H1 (cell line): ENCODE results near the gene WNT11. TPM values are rescaled to one million over a fixed set of nuclear protein-coding genes. Genes with fewer than 3 reads are reported as not detected.

ENCODE experiments used
- CTCF ChIA-PET: fragments of 300-600 bp; sonication (Branson Sonifier 250); formaldehyde crosslinking; loops from one replicate; lab custom pipeline; 2021; ENCODE audit not compliant: partially characterized antibody; lab: Charles Lee
- POLR2A ChIA-PET: fragments of 300-600 bp; sonication (Branson Sonifier 250); formaldehyde crosslinking; loops from one replicate; lab custom pipeline; 2021; ENCODE audit warnings: inconsistent platforms; ENCODE audit not compliant: partially characterized antibody; lab: Charles Lee
- DNase-seq, 2 experiments: peaks; one replicate each; pipeline versions ENCODE4 v3.0.0 to v3.0.0-alpha.2; 2010 to 2022; ENCODE audit warnings: low spot score in 2 of 2, low read depth in 1 of 2, mixed read lengths in 1 of 2
- FAIRE-seq: peaks from 2 replicates; lab custom pipeline; 2011; peaks lifted over from hg19 to GRCh38; lab: Jason Lieb, UNC
- H2AFZ ChIP-seq: 2 replicates; pipeline ENCODE4 v1.8.1; 2012; ENCODE audit warnings: low read length, inconsistent platforms
- H2AK5ac ChIP-seq: 2 replicates; pipeline ENCODE4 v1.6.1; 2013; ENCODE audit warnings: low read depth, low read length
- H2BK120ac ChIP-seq: replicated peaks from 2 replicates; pipeline ENCODE3; 2013; ENCODE audit warnings: low read depth, low read length, inconsistent platforms
- H2BK12ac ChIP-seq: 2 replicates; pipeline ENCODE4 v1.6.1; 2013; ENCODE audit warnings: low read depth, low read length
- H2BK15ac ChIP-seq: 2 replicates; pipeline ENCODE4 v1.6.1; 2013; ENCODE audit warnings: low read length
- H2BK20ac ChIP-seq: 2 replicates; pipeline ENCODE4 v1.6.1; 2013; ENCODE audit warnings: low read length
- H2BK5ac ChIP-seq: 2 replicates; pipeline ENCODE4 v1.6.1; 2013; ENCODE audit warnings: low read depth, low read length
- H3K14ac ChIP-seq: 2 replicates; pipeline ENCODE4 v1.6.1; 2013; ENCODE audit warnings: inconsistent platforms; ENCODE audit not compliant: insufficient read length
- H3K18ac ChIP-seq: 2 replicates; pipeline ENCODE4 v1.6.1; 2013; ENCODE audit warnings: low read length; ENCODE audit errors: extremely low read depth
- H3K23ac ChIP-seq: 2 replicates; pipeline ENCODE4 v1.6.1; 2013; ENCODE audit warnings: inconsistent platforms; ENCODE audit not compliant: insufficient read length
- H3K23me2 ChIP-seq: 2 replicates; pipeline ENCODE4 v1.6.1; 2013; ENCODE audit warnings: low read depth, low read length
- H3K27ac ChIP-seq: 2 replicates; pipeline ENCODE4 v1.6.1; 2011; ENCODE audit warnings: low read depth, low read length, inconsistent platforms
- H3K27me3 ChIP-seq, 4 experiments: replicated peaks in 1 of 4; 1 replicate in 1 of 4; 2 replicates in 3 of 4; pipeline versions ENCODE4 v1.6.1 to v1.8.1; 2011 to 2013; ENCODE audit warnings: low read length in 3 of 4, mild to moderate bottlenecking in 3 of 4, inconsistent platforms in 2 of 4, mixed read lengths in 2 of 4, moderate library complexity in 1 of 4; ENCODE audit not compliant: control insufficient read depth in 3 of 4, insufficient read depth in 3 of 4; ENCODE audit errors: extremely low read depth in 1 of 4
- H3K36me3 ChIP-seq, 4 experiments: 2 replicates each; pipeline versions ENCODE4 v1.6.1 to v1.8.1; 2011 to 2013; ENCODE audit warnings: mild to moderate bottlenecking in 4 of 4, low read length in 3 of 4, moderate library complexity in 2 of 4, control low read depth in 1 of 4, inconsistent platforms in 1 of 4; ENCODE audit not compliant: insufficient read depth in 4 of 4, control insufficient read depth in 2 of 4
- H3K4ac ChIP-seq: replicated peaks from 2 replicates; pipeline ENCODE3; 2013; ENCODE audit warnings: low read length, low read depth, mixed read lengths, inconsistent platforms; ENCODE audit not compliant: insufficient read length
- H3K4me1 ChIP-seq, 4 experiments: replicated peaks in 1 of 4; 1 replicate in 1 of 4; 2 replicates in 3 of 4; pipeline versions ENCODE4 v1.6.1 to v1.8.1; 2011 to 2013; ENCODE audit warnings: low read length in 3 of 4, inconsistent platforms in 2 of 4, mixed read lengths in 1 of 4; ENCODE audit not compliant: insufficient read depth in 4 of 4, control insufficient read depth in 3 of 4
- H3K4me2 ChIP-seq, 2 experiments: 2 replicates each; pipeline versions ENCODE4 v1.6.1 to v1.8.1; 2011 to 2013; ENCODE audit warnings: low read depth in 2 of 2, low read length in 2 of 2, control low read depth in 1 of 2, inconsistent platforms in 1 of 2, mild to moderate bottlenecking in 1 of 2; ENCODE audit not compliant: insufficient read depth in 1 of 2
- H3K4me3 ChIP-seq, 4 experiments: fragments of 200-600, 300-600 bp in 1 of 4; sonication (generic), shearing (Covaris generic), sonication (Bioruptor Twin) in 1 of 4; 2 replicates each; pipeline versions ENCODE4 v1.5.1 to v1.8.1; 2011 to 2016; ENCODE audit warnings: low read length in 4 of 4, low read depth in 3 of 4, control low read depth in 2 of 4, inconsistent platforms in 2 of 4, mild to moderate bottlenecking in 2 of 4, mixed read lengths in 1 of 4, moderate library complexity in 1 of 4; ENCODE audit not compliant: insufficient read depth in 2 of 4; ENCODE audit errors: extremely low read depth in 1 of 4
- H3K56ac ChIP-seq: replicated peaks from 2 replicates; pipeline ENCODE3; 2013; ENCODE audit warnings: low read depth, mild to moderate bottlenecking, mixed read lengths, low read length, inconsistent platforms; ENCODE audit not compliant: insufficient read length
- H3K79me1 ChIP-seq: 2 replicates; pipeline ENCODE4 v1.6.1; 2013; ENCODE audit warnings: low read depth, low read length, control low read depth
- H3K79me2 ChIP-seq, 2 experiments: 2 replicates each; pipeline versions ENCODE4 v1.6.1 to v1.8.1; 2012 to 2013; ENCODE audit warnings: low read length in 2 of 2, mild to moderate bottlenecking in 2 of 2, inconsistent platforms in 1 of 2; ENCODE audit not compliant: insufficient read depth in 2 of 2, control insufficient read depth in 1 of 2
- H3K9ac ChIP-seq, 4 experiments: replicated peaks in 1 of 4; 1 replicate in 1 of 4; 2 replicates in 3 of 4; pipeline versions ENCODE4 v1.6.1 to v1.8.1; 2011 to 2013; ENCODE audit warnings: low read depth in 3 of 4, low read length in 3 of 4, control low read depth in 2 of 4, mild to moderate bottlenecking in 2 of 4, moderate library complexity in 2 of 4, inconsistent platforms in 1 of 4; ENCODE audit errors: extremely low read depth in 1 of 4
- H3K9me3 ChIP-seq, 2 experiments: 2 replicates each; pipeline versions ENCODE4 v1.6.1 to v1.8.1; 2012 to 2013; ENCODE audit warnings: mild to moderate bottlenecking in 2 of 2, moderate library complexity in 2 of 2, control low read depth in 1 of 2, inconsistent platforms in 1 of 2, low read depth in 1 of 2, low read length in 1 of 2, mixed read lengths in 1 of 2; ENCODE audit not compliant: insufficient read depth in 2 of 2
- H4K20me1 ChIP-seq, 2 experiments: replicated peaks in 1 of 2; 2 replicates each; pipeline versions ENCODE3 to v1.8.1; 2011 to 2013; ENCODE audit warnings: inconsistent platforms in 2 of 2, low read length in 2 of 2, mild to moderate bottlenecking in 1 of 2; ENCODE audit not compliant: insufficient read depth in 2 of 2, control insufficient read depth in 1 of 2
- H4K5ac ChIP-seq: 2 replicates; pipeline ENCODE4 v1.6.1; 2013; ENCODE audit warnings: low read length, low read depth, mixed read lengths, inconsistent platforms; ENCODE audit not compliant: insufficient read length
- H4K8ac ChIP-seq: 2 replicates; pipeline ENCODE4 v1.8.0; 2013; ENCODE audit warnings: mild to moderate bottlenecking, moderate library complexity, low read length, inconsistent platforms; ENCODE audit not compliant: insufficient read depth; ENCODE audit errors: extremely low read depth
- H4K91ac ChIP-seq: replicated peaks from 2 replicates; pipeline ENCODE3; 2013; ENCODE audit warnings: low read length, mixed read lengths, inconsistent platforms; ENCODE audit not compliant: insufficient read length
- WGBS, 2 experiments: shearing (Covaris generic) in 1 of 2; methylation state at CpG; one replicate each; pipeline versions ENCODE4 v1.1.6 to v1.1.7; 2013 to 2015; ENCODE audit warnings: low lambda C conversion rate in 2 of 2, mixed read lengths in 2 of 2, inconsistent platforms in 1 of 2, low coverage in 1 of 2, missing lambda C conversion rate in 1 of 2; ENCODE audit not compliant: insufficient replicate concordance in 2 of 2, insufficient coverage in 1 of 2, insufficient read length in 1 of 2; ENCODE audit errors: extremely low coverage in 1 of 2, missing lambda C conversion rate in 1 of 2; 5-methylcytosine and 5-hydroxymethylcytosine counted together
- polyA plus RNA-seq, 7 experiments: library from polyadenylated mRNA; depleted of rRNA in 3 of 7; stranded (reverse) in 5 of 7; unstranded in 2 of 7; fragments of >200 nt in 5 of 7; fragments of 200-250 nt in 2 of 7; gene quantifications; 1 replicate in 5 of 7; 2 replicates in 1 of 7; 4 replicates in 1 of 7; pipeline versions ENCODE4 v1.2.1 to v1.2.3, GENCODE V29; 2011 to 2013; ENCODE audit warnings: missing spikeins in 2 of 7, mixed read lengths in 2 of 7
- total RNA-seq: library from RNA; stranded (reverse); fragmentation: NEBNext Ultra II Directional; extraction: Animal tissue kit (Norgen Biotek cat#: 25700); gene quantifications from 2 replicates; pipeline ENCODE4 v1.2.1, GENCODE V29; 2021
- TF ChIP-seq, protein P1 (sequence below), 3 experiments: IDR thresholded peaks; 1 replicate in 2 of 3; 2 replicates in 1 of 3; pipeline versions ENCODE4 v1.5.1 to v1.6.1; 2011; ENCODE audit warnings: low read length in 3 of 3, mild to moderate bottlenecking in 3 of 3, inconsistent platforms in 2 of 3, low read depth in 1 of 3, moderate library complexity in 1 of 3; ENCODE audit not compliant: insufficient read depth in 1 of 3; ENCODE audit errors: control extremely low read depth in 1 of 3

The WNT11 gene
- total and polyA plus RNA-seq, 2 of the 8 experiments (the other 6 are each of a cell fraction or from before 2014, with no cell fraction given), result 0.11 to 0.45 TPM

GRCh38 chr11:76233196-76233921, 27.1 kb upstream of the WNT11 start:
- Histone ChIP-seq H2BK5ac (no peak overlapping the region), H4K20me1 (no peaks in the 10 kb centered on the region), H4K8ac (peak overlapping the region; percentile 90), H4K91ac (no peak overlapping the region), H3K18ac (no peak overlapping the region), H2BK20ac (no peak overlapping the region), H3K23ac (no peak overlapping the region), H2AFZ (no peak overlapping the region), H2BK15ac (no peak overlapping the region), H3K4me1 (peaks cover 0 to 8% (median 4%) of the 10 kb centered on the region in 4 experiments; a peak in 4 of 7 replicates), H3K27ac (no peak overlapping the region), H3K9ac (no peak overlapping the region), H3K79me2 (no peaks in the 10 kb centered on the region), H3K4me3 (no peak overlapping the region), H2BK12ac (no peak overlapping the region), H2AK5ac (no peak overlapping the region), H3K4ac (no peak overlapping the region), H3K9me3 (no peaks in the 10 kb centered on the region), H4K5ac (no peak overlapping the region), H3K23me2 (peaks cover 8% of the 10 kb centered on the region; the same call in 1 of the 2 replicates), H3K14ac (no peak overlapping the region), H3K27me3 (no peaks in the 10 kb centered on the region; a peak in 2 of 7 replicates), H3K36me3 (no peaks in the 10 kb centered on the region), H3K4me2 (no peak overlapping the region; a peak in 1 of 4 replicates), H3K79me1 (no peaks in the 10 kb centered on the region), H3K56ac (no peak overlapping the region), H2BK120ac (no peak overlapping the region)
- ChIA-PET CTCF (interaction anchor here (0.6 to 3.0 kb wide), 10 partner anchors 8 to 814 kb away, joined by 3 to 31 read pairs (median 4); no protein-coding TSS in a partner anchor), POLR2A (interaction anchor here (1.1 to 4.6 kb wide), 7 partner anchors 8 to 94 kb away, joined by 4 to 39 read pairs (median 13); partner anchors contain the start of gene WNT11)
- WGBS, 2 experiments, result 91% methylated on average over 9 of the region's 9 CpGs; no CpG with 5 or more reads in 1 of the 2 experiments
- DNase-seq (no peak), FAIRE-seq (no peak)
- TF ChIP-seq, protein P1, sequence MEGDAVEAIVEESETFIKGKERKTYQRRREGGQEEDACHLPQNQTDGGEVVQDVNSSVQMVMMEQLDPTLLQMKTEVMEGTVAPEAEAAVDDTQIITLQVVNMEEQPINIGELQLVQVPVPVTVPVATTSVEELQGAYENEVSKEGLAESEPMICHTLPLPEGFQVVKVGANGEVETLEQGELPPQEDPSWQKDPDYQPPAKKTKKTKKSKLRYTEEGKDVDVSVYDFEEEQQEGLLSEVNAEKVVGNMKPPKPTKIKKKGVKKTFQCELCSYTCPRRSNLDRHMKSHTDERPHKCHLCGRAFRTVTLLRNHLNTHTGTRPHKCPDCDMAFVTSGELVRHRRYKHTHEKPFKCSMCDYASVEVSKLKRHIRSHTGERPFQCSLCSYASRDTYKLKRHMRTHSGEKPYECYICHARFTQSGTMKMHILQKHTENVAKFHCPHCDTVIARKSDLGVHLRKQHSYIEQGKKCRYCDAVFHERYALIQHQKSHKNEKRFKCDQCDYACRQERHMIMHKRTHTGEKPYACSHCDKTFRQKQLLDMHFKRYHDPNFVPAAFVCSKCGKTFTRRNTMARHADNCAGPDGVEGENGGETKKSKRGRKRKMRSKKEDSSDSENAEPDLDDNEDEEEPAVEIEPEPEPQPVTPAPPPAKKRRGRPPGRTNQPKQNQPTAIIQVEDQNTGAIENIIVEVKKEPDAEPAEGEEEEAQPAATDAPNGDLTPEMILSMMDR (IDR thresholded peaks at IDR 0.05; ENCODE audit: control extremely low read depth in 1 of 3, insufficient read depth in 1 of 3, low read depth in 1 of 3, low read length in 3 of 3), result no peak
